Testis (tissue), 2 donors: ENCODE data around the gene UMPS.

Experiments used
- CTCF ChIP-seq, 3 experiments: fragments of 450-650 bp in 2 of 3; fragments of 200-600 bp in 1 of 3; sonication (generic) in 1 of 3; IDR thresholded peaks; one replicate each; pipeline ENCODE4 v1.5.1; 2016 to 2019; ENCODE audit warnings: antibody characterized with exemption in 3 of 3, mild to moderate bottlenecking in 2 of 3, moderate library complexity in 1 of 3
- POLR2A ChIP-seq: fragments of 450-650 bp; IDR thresholded peaks from one replicate; pipeline ENCODE4 v1.6.1; 2017; ENCODE audit warnings: antibody characterized with exemption, mild to moderate bottlenecking, moderate library complexity

- TF ChIP-seq CTCF (IDR thresholded peaks at IDR 0.05) (no peak), POLR2A (no peak)
These were observed 10.8 kb downstream of the UMPS start for GRCh38 chr3:124741027-124741426.
